DND-41 (cell line): ENCODE measurements around the gene EVL.
"Not testable (repeated sequence)": the region's sequence is repeated elsewhere in the genome, so short reads cannot be mapped to it uniquely, and the experiment has no call there.

ENCODE experiments used
- ATAC-seq: fragments of 200-7000 bp; cut with Tn5 transposase; 3 replicates; pipeline ENCODE4 v1.9.1; 2021; ENCODE audit warnings: low read depth; ENCODE audit not compliant: insufficient read depth
- DNase-seq: peaks from one replicate; pipeline ENCODE4 v3.0.0-alpha.2; 2020
- H2AFZ ChIP-seq: 2 replicates; pipeline ENCODE4 v1.6.0; 2012; ENCODE audit warnings: low read depth, low read length
- H3K27ac ChIP-seq: 2 replicates; pipeline ENCODE4 v1.5.1; 2012; ENCODE audit warnings: low read length, inconsistent platforms
- H3K27me3 ChIP-seq: fragments of 200-600 bp; sonication (generic); 2 replicates; pipeline ENCODE4 v1.6.0; 2012; ENCODE audit warnings: low read length, mild to moderate bottlenecking, inconsistent platforms; ENCODE audit not compliant: insufficient read depth, poor library complexity
- H3K36me3 ChIP-seq: 2 replicates; pipeline ENCODE4 v1.5.1; 2012; ENCODE audit warnings: low read length, inconsistent platforms; ENCODE audit not compliant: insufficient read depth
- H3K4me1 ChIP-seq: 2 replicates; pipeline ENCODE4 v1.5.1; 2012; ENCODE audit warnings: mild to moderate bottlenecking, low read length; ENCODE audit not compliant: insufficient read depth
- H3K4me2 ChIP-seq: 2 replicates; pipeline ENCODE4 v1.6.0; 2012; ENCODE audit warnings: mild to moderate bottlenecking, moderate library complexity, low read length, inconsistent platforms; ENCODE audit not compliant: insufficient read depth
- H3K4me3 ChIP-seq, 2 experiments: fragments of 200-600 bp in 1 of 2; shearing (Covaris generic) in 1 of 2; 2 replicates each; pipeline ENCODE4 v1.5.1; 2012 to 2016; ENCODE audit warnings: inconsistent platforms in 2 of 2, low read length in 2 of 2, mild to moderate bottlenecking in 2 of 2, low read depth in 1 of 2, moderate library complexity in 1 of 2
- H3K79me2 ChIP-seq: 2 replicates; pipeline ENCODE4 v1.6.0; 2012; ENCODE audit warnings: low read length, inconsistent platforms; ENCODE audit not compliant: insufficient read depth
- H3K9ac ChIP-seq: 2 replicates; pipeline ENCODE4 v1.6.0; 2012; ENCODE audit warnings: low read depth, mild to moderate bottlenecking, inconsistent platforms, low read length, moderate library complexity
- H3K9me3 ChIP-seq: 2 replicates; pipeline ENCODE4 v1.5.1; 2012; ENCODE audit warnings: low read length, moderate library complexity, mild to moderate bottlenecking, inconsistent platforms; ENCODE audit not compliant: insufficient read depth, severe bottlenecking
- H4K20me1 ChIP-seq: 2 replicates; pipeline ENCODE4 v1.6.0; 2012; ENCODE audit warnings: low read length; ENCODE audit not compliant: insufficient read depth
- EZH2 ChIP-seq: IDR thresholded peaks from 3 replicates; pipeline ENCODE4 v1.6.1; 2012; ENCODE audit warnings: borderline replicate concordance, low read depth, mild to moderate bottlenecking, moderate library complexity, low read length, inconsistent platforms; ENCODE audit not compliant: severe bottlenecking
- TF ChIP-seq, protein P1 (sequence below): IDR thresholded peaks from 2 replicates; pipeline ENCODE4 v1.5.1; 2012; ENCODE audit warnings: borderline replicate concordance, low read length, moderate library complexity, mild to moderate bottlenecking; ENCODE audit not compliant: poor library complexity, severe bottlenecking; ENCODE audit errors: extremely low read depth

EVL gene

DNA sequence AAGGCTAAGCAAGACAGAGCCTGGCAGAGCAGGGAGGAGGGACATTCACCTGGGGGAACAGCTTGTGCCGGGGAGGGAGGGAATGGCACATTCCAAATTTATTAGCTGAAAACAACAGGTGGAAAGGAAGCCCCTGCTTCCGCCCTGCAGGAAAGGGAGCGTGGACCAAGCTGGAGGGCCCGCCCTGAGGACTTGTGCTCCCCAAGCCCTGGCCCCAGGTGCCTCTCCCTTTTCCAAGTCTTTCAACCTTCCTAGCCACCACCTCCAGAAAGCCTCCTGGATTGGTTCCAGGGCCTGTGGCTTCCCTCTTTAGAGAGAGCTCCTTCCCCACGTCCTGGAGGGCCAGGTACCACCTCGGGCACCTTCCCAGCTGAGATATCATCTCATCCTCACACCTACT is 91.6 kb downstream of the EVL start:
- Histone ChIP-seq H3K27ac (no peak overlapping the region), H3K27me3 (no peaks in the 10 kb centered on the region), H3K4me1 (no peaks in the 10 kb centered on the region), H4K20me1 (no peaks in the 10 kb centered on the region), H3K4me2 (no peak overlapping the region), H2AFZ (no peak overlapping the region), H3K4me3 (no peak overlapping the region), H3K36me3 (no peaks in the 10 kb centered on the region), H3K79me2 (no peaks in the 10 kb centered on the region), H3K9ac (no peak overlapping the region), H3K9me3 (peaks cover 11% of the 10 kb centered on the region)
- ATAC-seq (no peak), DNase-seq (no peak)
- TF ChIP-seq, protein P1, sequence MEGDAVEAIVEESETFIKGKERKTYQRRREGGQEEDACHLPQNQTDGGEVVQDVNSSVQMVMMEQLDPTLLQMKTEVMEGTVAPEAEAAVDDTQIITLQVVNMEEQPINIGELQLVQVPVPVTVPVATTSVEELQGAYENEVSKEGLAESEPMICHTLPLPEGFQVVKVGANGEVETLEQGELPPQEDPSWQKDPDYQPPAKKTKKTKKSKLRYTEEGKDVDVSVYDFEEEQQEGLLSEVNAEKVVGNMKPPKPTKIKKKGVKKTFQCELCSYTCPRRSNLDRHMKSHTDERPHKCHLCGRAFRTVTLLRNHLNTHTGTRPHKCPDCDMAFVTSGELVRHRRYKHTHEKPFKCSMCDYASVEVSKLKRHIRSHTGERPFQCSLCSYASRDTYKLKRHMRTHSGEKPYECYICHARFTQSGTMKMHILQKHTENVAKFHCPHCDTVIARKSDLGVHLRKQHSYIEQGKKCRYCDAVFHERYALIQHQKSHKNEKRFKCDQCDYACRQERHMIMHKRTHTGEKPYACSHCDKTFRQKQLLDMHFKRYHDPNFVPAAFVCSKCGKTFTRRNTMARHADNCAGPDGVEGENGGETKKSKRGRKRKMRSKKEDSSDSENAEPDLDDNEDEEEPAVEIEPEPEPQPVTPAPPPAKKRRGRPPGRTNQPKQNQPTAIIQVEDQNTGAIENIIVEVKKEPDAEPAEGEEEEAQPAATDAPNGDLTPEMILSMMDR: no peak
- no peak for TF ChIP-seq EZH2

DNA sequence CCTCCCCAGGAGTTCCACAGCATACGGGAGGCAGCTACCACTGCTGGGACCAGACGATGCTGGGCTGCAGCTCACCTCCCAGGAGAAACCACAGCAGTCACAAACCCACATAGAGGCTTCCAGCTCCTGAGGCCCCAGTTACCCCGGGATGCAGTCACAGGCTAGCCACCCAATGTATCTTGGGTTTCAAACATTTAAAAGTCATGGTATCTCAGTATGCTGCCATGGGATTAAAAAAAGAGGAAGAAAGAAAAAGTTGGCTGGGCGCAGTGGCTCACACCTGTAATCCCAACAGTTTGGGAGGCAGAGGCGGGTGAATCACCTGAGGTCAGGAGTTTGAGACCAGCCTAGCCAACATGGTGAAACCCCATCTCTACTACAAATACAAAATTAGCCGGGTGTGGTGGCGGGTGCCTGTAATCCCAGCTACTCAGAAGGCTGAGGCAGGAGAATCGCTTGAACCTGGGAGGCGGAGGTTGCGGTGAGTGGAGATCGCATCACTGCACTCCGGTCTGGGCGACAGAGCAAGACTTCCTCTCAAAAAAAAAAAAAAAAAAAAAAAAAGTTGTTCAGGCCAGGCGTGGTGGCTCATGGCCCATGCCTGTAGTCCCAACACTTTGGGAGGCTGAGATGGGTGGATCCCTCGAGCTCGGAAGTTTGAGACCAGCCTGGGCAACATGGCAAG is 92.5 kb downstream of the EVL start:
- H3K27me3 ChIP-seq, H3K9ac ChIP-seq, ATAC-seq, H3K4me3 ChIP-seq, H3K36me3 ChIP-seq, H3K4me1 ChIP-seq, H3K79me2 ChIP-seq, H2AFZ ChIP-seq, H3K4me2 ChIP-seq, H4K20me1 ChIP-seq, H3K27ac ChIP-seq, DNase-seq: not testable (repeated sequence)
- H3K9me3 ChIP-seq: peaks cover 11% of the 10 kb centered on the region

DNA sequence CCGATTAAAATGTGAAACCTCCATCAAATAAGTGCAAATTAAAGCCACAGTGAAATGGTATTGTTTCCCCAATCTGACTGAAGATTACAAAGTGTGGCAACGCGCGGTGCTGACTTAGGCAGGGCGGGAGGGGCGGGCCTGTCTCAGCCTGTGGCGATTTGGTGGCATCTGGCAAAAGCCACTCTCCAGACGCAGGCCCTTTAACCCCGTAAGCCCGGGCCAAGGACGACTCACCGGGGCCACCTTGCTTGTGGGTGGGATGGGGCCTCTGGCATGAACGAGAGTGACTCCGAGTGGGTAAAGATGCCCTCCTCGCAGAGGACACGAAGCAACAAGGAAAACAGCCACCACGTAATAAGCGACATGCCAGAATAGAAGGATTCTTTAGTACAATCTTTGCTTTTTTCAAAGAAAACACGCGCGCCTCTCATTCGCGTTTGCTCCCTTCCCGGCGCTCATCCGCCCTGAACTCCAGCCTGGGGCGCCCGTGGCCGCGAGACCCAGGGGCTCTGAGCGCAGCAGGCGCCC is 93.4 kb downstream of the EVL start:
- no peak for TF ChIP-seq EZH2
- TF ChIP-seq, protein P1: no peak
- no peak for ATAC-seq
- H4K20me1 ChIP-seq: no peaks in the 10 kb centered on the region
- H3K9ac ChIP-seq: no peak overlapping the region
- no peaks in the 10 kb centered on the region for H3K36me3 ChIP-seq
- peaks cover 11% of the 10 kb centered on the region for H3K9me3 ChIP-seq
- H3K27me3 ChIP-seq: no peaks in the 10 kb centered on the region
- no peak overlapping the region for H3K27ac ChIP-seq
- no peak overlapping the region for H3K4me2 ChIP-seq
- H3K4me3 ChIP-seq: no peak overlapping the region
- H3K4me1 ChIP-seq: no peaks in the 10 kb centered on the region
- H3K79me2 ChIP-seq: no peaks in the 10 kb centered on the region
- H2AFZ ChIP-seq: no peak overlapping the region
- no peak for DNase-seq

DNA sequence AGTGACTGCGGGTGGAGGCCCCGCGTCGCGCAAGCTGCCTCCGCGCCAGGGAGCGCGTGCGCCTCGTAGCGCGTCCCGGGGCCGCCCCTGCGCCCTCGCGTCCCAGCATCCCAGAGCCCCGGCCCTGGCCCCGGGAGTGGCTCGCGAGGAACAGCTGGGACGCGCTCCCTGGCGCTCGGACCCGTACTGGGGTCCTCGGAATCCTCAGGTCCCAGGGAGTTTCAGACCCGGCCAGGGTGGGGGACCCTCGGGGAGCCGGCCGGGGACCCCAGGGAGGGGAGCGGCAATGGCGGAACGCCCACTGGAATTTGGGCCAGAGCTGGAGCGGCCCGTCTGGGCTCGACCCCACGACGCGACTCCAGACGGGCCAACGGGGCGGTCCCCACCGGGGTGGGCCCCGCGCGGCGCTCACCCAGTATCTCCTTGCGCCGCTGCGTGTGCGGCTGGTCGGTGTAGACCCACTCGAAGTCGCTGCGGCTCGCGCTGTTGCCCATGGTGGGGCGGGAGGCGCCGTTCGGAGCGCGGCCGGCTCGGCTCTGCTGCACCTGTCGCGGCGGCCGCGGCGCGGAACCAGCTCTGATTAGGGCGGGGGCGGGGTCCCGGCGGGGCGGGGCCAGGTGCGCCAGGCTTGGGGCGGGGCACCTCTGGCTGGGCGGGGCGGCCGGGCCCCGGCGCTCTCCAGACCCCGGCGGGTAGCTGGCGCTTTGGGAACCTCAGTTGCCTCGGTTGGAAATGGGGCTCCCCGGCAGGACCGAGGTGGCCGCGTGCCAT is 94.1 kb downstream of the EVL start, which contains the start of gene DEGS2:
Gene DEGS2, minus strand, starts transcription at position 552 of the 771 bp plus-strand sequence. Its CDS starts 58 bp downstream, at position 494.
- no peak within 1 kb of the TSS for H2AFZ ChIP-seq
- H3K4me1 ChIP-seq: no peaks in the 10 kb centered on the region
- H4K20me1 ChIP-seq: no peaks in the 10 kb centered on the region
- no peak within 1 kb of the TSS for H3K4me2 ChIP-seq
- ATAC-seq: no peak
- no peak within 1 kb of the TSS for H3K27ac ChIP-seq
- no peak within 1 kb of the TSS for H3K4me3 ChIP-seq
- no peak within 1 kb of the TSS for H3K9ac ChIP-seq
- H3K79me2 ChIP-seq: no peaks in the 10 kb centered on the region
- no peak for TF ChIP-seq EZH2
- TF ChIP-seq, protein P1: no peak
- peaks cover 10% of the 10 kb centered on the region for H3K9me3 ChIP-seq
- H3K36me3 ChIP-seq: no peaks in the 10 kb centered on the region
- DNase-seq: no peak
- H3K27me3 ChIP-seq: no peaks in the 10 kb centered on the region
